Peyer's patch (tissue), 4 donors: ENCODE results near the gene RAI14. TPM values are rescaled to one million over a fixed set of nuclear protein-coding genes. Genes with fewer than 3 reads are reported as not detected.

Experiments used
- DNase-seq, 3 donors: peaks; one replicate each; pipeline ENCODE4 v3.0.0-alpha.2; 2017 to 2019
- H3K27ac ChIP-seq, 4 donors: fragments of 200-600 bp; sonication (generic); one replicate each; pipeline ENCODE4 v1.5.1; 2016 to 2019
- H3K27me3 ChIP-seq, 2 donors: fragments of 200-600 bp; sonication (generic); one replicate each; pipeline ENCODE4 v1.5.1; 2019
- H3K36me3 ChIP-seq, 3 donors: fragments of 200-600 bp; sonication (generic); one replicate each; pipeline ENCODE4 v1.5.1; 2016 to 2019
- H3K4me1 ChIP-seq, 4 donors: fragments of 200-600 bp; sonication (generic); one replicate each; pipeline ENCODE4 v1.5.1; 2016 to 2019
- H3K4me3 ChIP-seq, 4 donors: fragments of 200-600 bp; sonication (generic); 1 replicate in 3 of 4; 2 replicates in 1 of 4; pipeline ENCODE4 v1.5.1; 2016 to 2019; ENCODE audit warnings: mild to moderate bottlenecking in 1 of 4
- H3K9me3 ChIP-seq, 4 donors: fragments of 200-600 bp; sonication (generic); one replicate each; pipeline ENCODE4 v1.5.1; 2016 to 2019; ENCODE audit warnings: mild to moderate bottlenecking in 1 of 4
- CTCF ChIP-seq, 6 experiments: fragments of 450-650 bp in 4 of 6; fragments of 200-600 bp in 2 of 6; sonication (generic) in 1 of 6; IDR thresholded peaks; one replicate each; pipeline ENCODE4 v1.5.1; 2017 to 2019; ENCODE audit warnings: antibody characterized with exemption in 6 of 6, mild to moderate bottlenecking in 3 of 6, moderate library complexity in 1 of 6
- POLR2A ChIP-seq, 2 donors: fragments of 450-650 bp; IDR thresholded peaks; one replicate each; pipeline ENCODE4 v1.5.1; 2017; ENCODE audit warnings: antibody characterized with exemption in 2 of 2, mild to moderate bottlenecking in 2 of 2, moderate library complexity in 2 of 2
- total RNA-seq, 4 donors: library from RNA; depleted of rRNA; stranded (reverse); fragments of >200 nt; gene quantifications; one replicate each; pipeline ENCODE4 v1.1.0, GENCODE V29; 2016

Gene RAI14
- total RNA-seq, 4 donors from 2014 or later, result 5.0 to 182 (median 6.4) TPM

- no peaks in the 10 kb centered on the region for H3K36me3 ChIP-seq
- no peak overlapping the region for H3K4me3 ChIP-seq
- H3K4me1 ChIP-seq, result no peaks in the 10 kb centered on the region
- no peak for DNase-seq
- H3K27ac ChIP-seq, result no peak overlapping the region
- no peaks in the 10 kb centered on the region for H3K27me3 ChIP-seq
- H3K9me3 ChIP-seq, result no peaks in the 10 kb centered on the region
- no peak for TF ChIP-seq CTCF (IDR thresholded peaks at IDR 0.05)
- no peak for TF ChIP-seq POLR2A (IDR thresholded peaks at IDR 0.05)
Observed at GRCh38 chr5:34869256-34869655, 213.1 kb downstream of the RAI14 start.

GRCh38 chr5:34870382-34870781, 214.3 kb downstream of the RAI14 start:
- Histone ChIP-seq H3K27ac (no peak overlapping the region), H3K4me3 (no peak overlapping the region), H3K27me3 (no peaks in the 10 kb centered on the region), H3K36me3 (no peaks in the 10 kb centered on the region), H3K9me3 (no peaks in the 10 kb centered on the region), H3K4me1 (no peaks in the 10 kb centered on the region)
- TF ChIP-seq POLR2A (IDR thresholded peaks at IDR 0.05) (no peak), CTCF (IDR thresholded peaks at IDR 0.05) (no peak)
- no peak for DNase-seq

GRCh38 chr5:34876275-34876674, 220.1 kb downstream of the RAI14 start:
- Histone ChIP-seq H3K27me3 (no peaks in the 10 kb centered on the region), H3K4me1 (no peaks in the 10 kb centered on the region), H3K27ac (no peak overlapping the region), H3K4me3 (no peak overlapping the region), H3K36me3 (no peaks in the 10 kb centered on the region), H3K9me3 (no peaks in the 10 kb centered on the region)
- TF ChIP-seq POLR2A (IDR thresholded peaks at IDR 0.05), result no peak
- no peak for TF ChIP-seq CTCF (IDR thresholded peaks at IDR 0.05)
- no peak for DNase-seq

GRCh38 chr5:34881246-34881645, 225.1 kb downstream of the RAI14 start:
- Histone ChIP-seq H3K36me3 (no peaks in the 10 kb centered on the region), H3K27me3 (no peaks in the 10 kb centered on the region), H3K4me1 (no peaks in the 10 kb centered on the region), H3K27ac (no peak overlapping the region), H3K4me3 (no peak overlapping the region), H3K9me3 (no peaks in the 10 kb centered on the region)
- TF ChIP-seq CTCF (IDR thresholded peaks at IDR 0.05), result no peak
- TF ChIP-seq POLR2A (IDR thresholded peaks at IDR 0.05), result no peak
- DNase-seq, result no peak

Other genes starting within 250 kb of the RAI14 start
- not detected for gene TTC23L, start 182.8 kb downstream of the RAI14 start, total RNA-seq